CD4-positive, CD25-positive, alpha-beta regulatory T cell (primary cell): ENCODE results near the gene PNMA8B. TPM values are rescaled to one million over a fixed set of nuclear protein-coding genes. Genes with fewer than 3 reads are reported as not detected.

Experiments
- ATAC-seq, 2 donors: fragments of 150-1000 bp; cut with Tn5 transposase; one replicate each; pipeline ENCODE4 v1.10.0; 2021; ENCODE audit warnings: low read depth in 2 of 2, moderate number of reproducible peaks in 2 of 2, moderate library complexity in 1 of 2
- DNase-seq, 3 donors: peaks; one replicate each; pipeline versions ENCODE4 v3.0.0 to v3.0.0-alpha.2; 2012 to 2022; ENCODE audit warnings: mixed read lengths in 1 of 3
- H3K27ac ChIP-seq: one replicate; pipeline ENCODE4 v1.7.0; 2013; ENCODE audit warnings: mild to moderate bottlenecking, low read length; ENCODE audit not compliant: insufficient read depth, poor library complexity, severe bottlenecking
- H3K27me3 ChIP-seq: one replicate; pipeline ENCODE4 v1.7.0; 2013; ENCODE audit warnings: low read length; ENCODE audit not compliant: control insufficient read depth, insufficient read depth
- H3K36me3 ChIP-seq: one replicate; pipeline ENCODE4 v1.7.0; 2013; ENCODE audit warnings: mild to moderate bottlenecking, low read length, moderate library complexity; ENCODE audit not compliant: control insufficient read depth, insufficient read depth
- H3K4me1 ChIP-seq: 2 replicates; pipeline ENCODE4 v1.7.0; 2013; ENCODE audit warnings: mild to moderate bottlenecking, low read length; ENCODE audit not compliant: insufficient read depth, control insufficient read depth, poor library complexity, severe bottlenecking
- H3K4me3 ChIP-seq: one replicate; pipeline ENCODE4 v1.7.0; 2013; ENCODE audit warnings: low read depth, mild to moderate bottlenecking, low read length, moderate library complexity
- H3K9me3 ChIP-seq, 2 experiments: 1 replicate in 1 of 2; 2 replicates in 1 of 2; pipeline ENCODE4 v1.7.0; 2013; ENCODE audit warnings: low read length in 2 of 2, mild to moderate bottlenecking in 1 of 2, moderate library complexity in 1 of 2; ENCODE audit not compliant: control insufficient read depth in 2 of 2
- H3K27ac Mint-ChIP-seq, 3 donors: one replicate each; pipeline ENCODE4 v1.8.0; 2020 to 2022; ENCODE audit warnings: mild to moderate bottlenecking in 3 of 3, mixed read lengths in 3 of 3, moderate library complexity in 2 of 3
- H3K27me3 Mint-ChIP-seq: one replicate; pipeline ENCODE4 v1.8.0; 2022; ENCODE audit warnings: mild to moderate bottlenecking, mixed read lengths
- H3K36me3 Mint-ChIP-seq: one replicate; pipeline ENCODE4 v1.8.0; 2020; ENCODE audit warnings: mixed read lengths
- H3K4me1 Mint-ChIP-seq, 4 donors: one replicate each; pipeline ENCODE4 v1.8.0; 2020 to 2022; ENCODE audit warnings: mixed read lengths in 4 of 4, mild to moderate bottlenecking in 1 of 4
- H3K4me3 Mint-ChIP-seq, 4 donors: one replicate each; pipeline ENCODE4 v1.8.0; 2020 to 2022; ENCODE audit warnings: mild to moderate bottlenecking in 4 of 4, mixed read lengths in 4 of 4, moderate library complexity in 3 of 4
- H3K9me3 Mint-ChIP-seq, 7 donors: one replicate each; pipeline ENCODE4 v1.8.0; 2020 to 2022; ENCODE audit warnings: mixed read lengths in 7 of 7, mild to moderate bottlenecking in 3 of 7, moderate library complexity in 2 of 7
- polyA plus RNA-seq, 4 donors: library from polyadenylated mRNA; unstranded; fragments of 300-500 nt; fragmentation: Illumina TruSeq; gene quantifications; one replicate each; pipeline ENCODE4 v1.2.3, GENCODE V29; 2021
- total RNA-seq: library from RNA; stranded (reverse); gene quantifications from one replicate; pipeline ENCODE4 v1.2.3, GENCODE V29; 2022

PNMA8B gene
- total and polyA plus RNA-seq, 5 donors from 2014 or later: 0.57 to 0.80 (median 0.62) TPM; not detected in 2

- H3K36me3 ChIP-seq: no peaks in the 10 kb centered on the region
- Mint-ChIP-seq H3K4me1 (peaks cover 0 to 8% (median 0%) of the 10 kb centered on the region in 4 donors), H3K27ac (no peak overlapping the region), H3K4me3 (no peak overlapping the region), H3K27me3 (peaks cover 61% of the 10 kb centered on the region), H3K36me3 (peaks cover 4% of the 10 kb centered on the region), H3K9me3 (no peaks in the 10 kb centered on the region)
- peaks cover 4% of the 10 kb centered on the region for H3K27me3 ChIP-seq
- H3K9me3 ChIP-seq: no peaks in the 10 kb centered on the region
- H3K4me1 ChIP-seq: no peaks in the 10 kb centered on the region
- no peak overlapping the region for H3K27ac ChIP-seq
- no peak for DNase-seq
- ATAC-seq: no peak
- no peak overlapping the region for H3K4me3 ChIP-seq
These were observed 13.7 kb downstream of the PNMA8B start for GRCh38 chr19:46481947-46482346.

GRCh38 chr19:46481223-46481848 lies 14.3 kb downstream of the PNMA8B start:
- H3K27ac ChIP-seq: no peak overlapping the region
- DNase-seq (no peak), ATAC-seq (no peak)
- H3K27me3 Mint-ChIP-seq: peaks cover 55% of the 10 kb centered on the region
- H3K4me1 ChIP-seq: no peaks in the 10 kb centered on the region
- H3K36me3 ChIP-seq: no peaks in the 10 kb centered on the region
- peaks cover 0 to 4% (median 0%) of the 10 kb centered on the region in 4 donors for H3K4me1 Mint-ChIP-seq
- H3K36me3 Mint-ChIP-seq: peaks cover 4% of the 10 kb centered on the region
- H3K9me3 Mint-ChIP-seq: no peaks in the 10 kb centered on the region
- no peak overlapping the region for H3K4me3 ChIP-seq
- peaks cover under 1% of the 10 kb centered on the region for H3K27me3 ChIP-seq
- H3K9me3 ChIP-seq: no peaks in the 10 kb centered on the region
- H3K4me3 Mint-ChIP-seq: no peak overlapping the region
- no peak overlapping the region for H3K27ac Mint-ChIP-seq

DNA sequence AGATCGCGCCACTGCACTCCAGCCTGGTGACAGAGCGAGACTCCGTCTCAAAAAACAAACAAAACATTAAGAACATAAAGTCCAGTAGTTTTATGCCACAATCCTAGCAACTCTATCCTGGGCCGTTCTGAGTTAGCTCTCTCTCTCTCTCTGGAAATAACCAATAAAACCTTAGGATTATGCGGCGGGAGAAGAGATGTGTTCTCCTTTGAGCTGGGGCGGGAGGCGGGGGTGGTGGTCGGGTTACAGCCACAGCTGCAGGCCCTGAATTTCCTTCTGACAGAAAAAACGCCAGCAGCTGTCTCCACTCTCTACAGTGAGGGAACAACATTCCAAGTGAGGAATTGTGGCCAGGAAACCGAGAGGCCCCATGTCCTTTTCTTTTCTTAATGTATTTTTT lies 15.3 kb downstream of the PNMA8B start:
- Histone ChIP-seq H3K9me3 (no peaks in the 10 kb centered on the region), H3K4me1 (no peaks in the 10 kb centered on the region), H3K27me3 (no peaks in the 10 kb centered on the region), H3K4me3 (no peak overlapping the region), H3K27ac (no peak overlapping the region), H3K36me3 (no peaks in the 10 kb centered on the region)
- DNase-seq (no peak), ATAC-seq (no peak)
- no peak overlapping the region for H3K4me3 Mint-ChIP-seq
- H3K36me3 Mint-ChIP-seq: peaks cover 4% of the 10 kb centered on the region
- no peak overlapping the region for H3K27ac Mint-ChIP-seq
- peaks cover 52% of the 10 kb centered on the region for H3K27me3 Mint-ChIP-seq
- peaks cover 0 to 4% (median 0%) of the 10 kb centered on the region in 4 donors for H3K4me1 Mint-ChIP-seq
- no peaks in the 10 kb centered on the region for H3K9me3 Mint-ChIP-seq

DNA sequence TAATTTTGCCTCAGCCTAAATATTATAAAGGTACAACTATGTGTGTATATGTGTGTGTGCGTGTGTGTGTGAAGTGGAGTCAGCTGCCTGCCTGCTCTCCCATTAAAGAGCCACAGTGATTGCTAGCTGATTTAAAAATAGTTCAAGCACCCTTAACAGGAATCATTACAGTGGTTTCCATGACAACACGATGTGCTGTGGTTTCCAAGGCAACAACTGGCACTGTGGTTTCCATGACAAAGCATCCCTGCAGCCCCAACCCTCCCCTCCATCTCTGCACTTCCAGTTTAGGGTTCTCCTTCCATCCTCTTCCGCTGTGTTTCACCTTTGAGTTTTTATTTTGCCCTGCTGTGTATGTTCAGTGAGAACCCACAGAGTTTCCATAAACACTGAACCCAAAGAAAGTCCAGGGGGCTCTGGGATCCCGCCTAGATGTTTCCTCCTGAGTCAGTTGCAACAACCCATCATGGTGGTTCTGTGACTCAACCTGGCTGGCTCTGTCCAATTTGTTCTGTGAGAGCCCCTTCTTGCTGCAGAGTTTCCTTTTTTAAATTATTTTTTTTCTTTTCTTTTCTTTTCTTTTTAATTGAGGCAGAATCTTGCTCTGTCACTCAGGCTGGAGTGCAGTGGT lies 17.2 kb downstream of the PNMA8B start:
- peak overlapping the region in 1 of 4 donors; percentile 58 for H3K4me3 Mint-ChIP-seq
- no peak for ATAC-seq
- DNase-seq: peak in 1 of 3 donors; percentile 28
- Histone ChIP-seq H3K36me3 (no peaks in the 10 kb centered on the region), H3K9me3 (no peaks in the 10 kb centered on the region), H3K4me3 (no peak overlapping the region), H3K4me1 (no peaks in the 10 kb centered on the region), H3K27me3 (peaks cover 3% of the 10 kb centered on the region), H3K27ac (no peak overlapping the region)
- H3K4me1 Mint-ChIP-seq: peaks cover 0 to 4% (median under 1%) of the 10 kb centered on the region in 4 donors
- H3K9me3 Mint-ChIP-seq: no peaks in the 10 kb centered on the region
- H3K27ac Mint-ChIP-seq: no peak overlapping the region
- H3K36me3 Mint-ChIP-seq: no peaks in the 10 kb centered on the region
- peaks cover 52% of the 10 kb centered on the region for H3K27me3 Mint-ChIP-seq

DNA sequence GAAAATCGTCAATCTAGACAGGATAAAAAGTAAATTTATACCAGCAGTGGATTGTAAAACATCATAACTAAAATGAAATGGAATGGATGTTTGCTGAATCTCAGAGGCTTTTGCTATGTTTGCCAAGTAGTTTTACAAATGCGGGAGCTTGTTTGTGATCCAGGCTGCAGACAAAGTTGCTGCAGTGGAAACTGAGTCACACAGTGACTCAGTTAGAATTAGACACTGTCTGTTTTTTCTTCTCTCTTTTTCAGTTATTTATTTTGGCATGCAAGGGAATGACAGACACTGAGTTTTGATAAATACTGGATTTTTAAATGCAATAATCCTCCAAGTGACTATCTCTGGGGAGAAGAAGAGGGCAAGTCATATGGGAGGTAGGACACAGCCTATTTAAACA lies 19.7 kb downstream of the PNMA8B start:
- no peak for ATAC-seq
- Mint-ChIP-seq H3K36me3 (no peaks in the 10 kb centered on the region), H3K27me3 (peaks cover 55% of the 10 kb centered on the region)

GRCh38 chr19:46474211-46474610 lies 21.5 kb downstream of the PNMA8B start:
- Mint-ChIP-seq H3K27me3 (peaks cover 55% of the 10 kb centered on the region), H3K27ac (no peak overlapping the region), H3K4me1 (peaks cover 0 to 8% (median 3%) of the 10 kb centered on the region in 4 donors), H3K9me3 (no peaks in the 10 kb centered on the region), H3K4me3 (no peak overlapping the region), H3K36me3 (no peaks in the 10 kb centered on the region)
- Histone ChIP-seq H3K27me3 (peaks cover 8% of the 10 kb centered on the region), H3K4me3 (no peak overlapping the region), H3K27ac (no peak overlapping the region), H3K4me1 (no peaks in the 10 kb centered on the region), H3K36me3 (no peaks in the 10 kb centered on the region), H3K9me3 (no peaks in the 10 kb centered on the region)
- DNase-seq (no peak), ATAC-seq (no peak)

More for the DNA sequence above, 19.7 kb downstream of the PNMA8B start:
- DNase-seq: no peak
- Histone ChIP-seq H3K36me3 (no peaks in the 10 kb centered on the region), H3K4me1 (no peaks in the 10 kb centered on the region), H3K27ac (no peak overlapping the region), H3K27me3 (peaks cover 5% of the 10 kb centered on the region), H3K4me3 (no peak overlapping the region), H3K9me3 (no peaks in the 10 kb centered on the region)
- Mint-ChIP-seq H3K27ac (no peak overlapping the region), H3K4me3 (no peak overlapping the region), H3K4me1 (peaks cover 0 to 8% (median 3%) of the 10 kb centered on the region in 4 donors), H3K9me3 (no peaks in the 10 kb centered on the region)

DNA sequence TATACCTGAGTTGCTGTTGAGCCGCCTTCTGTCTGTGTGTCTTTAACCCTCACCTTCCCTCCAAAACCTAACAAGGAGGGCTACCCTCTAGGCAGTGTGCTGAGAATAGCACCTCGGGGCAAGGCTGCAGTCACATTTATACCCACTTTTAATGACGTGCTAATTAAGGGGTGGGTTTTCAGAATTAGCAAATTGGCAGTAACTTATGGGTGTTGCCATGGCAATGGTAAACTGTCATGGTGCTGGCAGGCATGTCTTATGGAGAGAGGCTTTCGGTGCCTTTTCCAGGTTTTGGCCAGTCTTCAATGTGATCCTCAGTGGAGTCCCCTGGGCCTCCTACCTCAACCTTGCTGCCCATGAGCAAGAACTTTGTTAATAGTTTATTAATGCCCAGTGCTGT lies 23.1 kb downstream of the PNMA8B start:
- Histone ChIP-seq H3K9me3 (no peaks in the 10 kb centered on the region), H3K36me3 (no peaks in the 10 kb centered on the region), H3K27me3 (peaks cover 8% of the 10 kb centered on the region), H3K27ac (no peak overlapping the region), H3K4me3 (no peak overlapping the region), H3K4me1 (no peaks in the 10 kb centered on the region)
- Mint-ChIP-seq H3K36me3 (no peaks in the 10 kb centered on the region), H3K4me3 (peak overlapping the region in 1 of 4 donors; percentile 38), H3K9me3 (no peaks in the 10 kb centered on the region), H3K27me3 (peaks cover 53% of the 10 kb centered on the region), H3K27ac (no peak overlapping the region), H3K4me1 (peaks cover 0 to 4% (median 3%) of the 10 kb centered on the region in 4 donors)
- ATAC-seq (no peak), DNase-seq (no peak)
